GM23338 (cell line): ENCODE measurements around the gene LRRTM2.

ENCODE experiments used
- CREB1 ChIP-seq: fragments of 250-450 bp; sonication (Bioruptor Pico); IDR thresholded peaks from 2 replicates; pipeline ENCODE4 v1.5.0; 2020; ENCODE audit warnings: low read depth, mild to moderate bottlenecking, moderate library complexity
- EZH2 ChIP-seq: fragments of 200-600 bp; sonication (generic); IDR thresholded peaks from one replicate; pipeline ENCODE4 v1.8.0; 2017; ENCODE audit warnings: antibody characterized with exemption, mild to moderate bottlenecking, low read depth; ENCODE audit not compliant: unreplicated experiment
- EZH2phosphoT487 ChIP-seq: fragments of 200-600 bp; sonication (generic); IDR thresholded peaks from one replicate; pipeline ENCODE4 v1.8.1; 2018; ENCODE audit warnings: antibody characterized with exemption; ENCODE audit not compliant: unreplicated experiment
- JUNB ChIP-seq: IDR thresholded peaks from one replicate; pipeline ENCODE4 v1.6.1; 2016; ENCODE audit warnings: antibody characterized with exemption; ENCODE audit not compliant: unreplicated experiment
- NANOG ChIP-seq: IDR thresholded peaks from 2 replicates; pipeline ENCODE4 v1.6.1; 2016; ENCODE audit warnings: antibody characterized with exemption, borderline replicate concordance
- POLR2AphosphoS5 ChIP-seq: IDR thresholded peaks from 2 replicates; pipeline ENCODE4 v1.6.1; 2016; ENCODE audit warnings: antibody characterized with exemption, low read depth
- STAT1 ChIP-seq: IDR thresholded peaks from one replicate; pipeline ENCODE4 v1.6.1; 2016; ENCODE audit warnings: antibody characterized with exemption; ENCODE audit not compliant: unreplicated experiment
- ZNF114 ChIP-seq: fragments of 250-450 bp; sonication (Bioruptor Pico); IDR thresholded peaks from 2 replicates; pipeline ENCODE4 v1.5.0; 2020; ENCODE audit warnings: mild to moderate bottlenecking, moderate library complexity
- ZNF331 ChIP-seq: fragments of 250-450 bp; sonication (Bioruptor Pico); IDR thresholded peaks from 2 replicates; pipeline ENCODE4 v1.5.0; 2020; ENCODE audit warnings: low read depth, mild to moderate bottlenecking, moderate library complexity
- TF ChIP-seq, protein P1 (sequence below), 2 experiments: fragments of 200-600 bp in 1 of 2; sonication (generic) in 1 of 2; conservative IDR thresholded peaks; 2 replicates each; pipeline versions ENCODE4 v1.5.1 to v1.6.1; 2016 to 2017; ENCODE audit warnings: antibody characterized with exemption in 2 of 2, low read depth in 2 of 2, mild to moderate bottlenecking in 2 of 2, moderate library complexity in 1 of 2
- TF ChIP-seq, protein P2 (sequence below): IDR thresholded peaks from one replicate; pipeline ENCODE4 v1.6.1; 2018; ENCODE audit warnings: antibody characterized with exemption; ENCODE audit not compliant: unreplicated experiment
- TF ChIP-seq, protein P3 (sequence below): IDR thresholded peaks from 2 replicates; pipeline ENCODE4 v1.6.1; 2016; ENCODE audit warnings: antibody characterized with exemption
- TF ChIP-seq, protein P4 (sequence below): fragments of 250-450 bp; sonication (Bioruptor Pico); IDR thresholded peaks from 2 replicates; pipeline ENCODE4 v1.5.0; 2020; ENCODE audit warnings: mild to moderate bottlenecking, moderate library complexity

DNA sequence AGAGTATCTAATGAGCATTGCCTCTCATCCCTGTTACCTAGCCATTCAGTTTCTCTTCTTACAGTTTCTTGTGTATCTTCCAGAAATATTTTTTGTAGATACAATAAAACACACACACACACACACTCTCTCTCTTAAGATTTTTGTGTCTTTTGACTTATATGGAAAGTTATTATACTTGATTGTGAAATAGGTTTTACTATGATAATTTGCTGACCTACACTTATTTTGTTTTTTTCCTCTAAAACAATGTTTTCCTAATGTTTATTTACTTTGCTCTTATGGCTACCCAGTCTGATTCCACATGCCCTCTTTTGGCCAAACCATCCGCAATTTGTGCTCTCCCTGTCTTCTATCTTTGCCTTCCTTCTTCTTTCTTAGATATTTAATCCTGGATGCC is 25.3 kb downstream of the LRRTM2 start:
- TF ChIP-seq, protein P1, sequence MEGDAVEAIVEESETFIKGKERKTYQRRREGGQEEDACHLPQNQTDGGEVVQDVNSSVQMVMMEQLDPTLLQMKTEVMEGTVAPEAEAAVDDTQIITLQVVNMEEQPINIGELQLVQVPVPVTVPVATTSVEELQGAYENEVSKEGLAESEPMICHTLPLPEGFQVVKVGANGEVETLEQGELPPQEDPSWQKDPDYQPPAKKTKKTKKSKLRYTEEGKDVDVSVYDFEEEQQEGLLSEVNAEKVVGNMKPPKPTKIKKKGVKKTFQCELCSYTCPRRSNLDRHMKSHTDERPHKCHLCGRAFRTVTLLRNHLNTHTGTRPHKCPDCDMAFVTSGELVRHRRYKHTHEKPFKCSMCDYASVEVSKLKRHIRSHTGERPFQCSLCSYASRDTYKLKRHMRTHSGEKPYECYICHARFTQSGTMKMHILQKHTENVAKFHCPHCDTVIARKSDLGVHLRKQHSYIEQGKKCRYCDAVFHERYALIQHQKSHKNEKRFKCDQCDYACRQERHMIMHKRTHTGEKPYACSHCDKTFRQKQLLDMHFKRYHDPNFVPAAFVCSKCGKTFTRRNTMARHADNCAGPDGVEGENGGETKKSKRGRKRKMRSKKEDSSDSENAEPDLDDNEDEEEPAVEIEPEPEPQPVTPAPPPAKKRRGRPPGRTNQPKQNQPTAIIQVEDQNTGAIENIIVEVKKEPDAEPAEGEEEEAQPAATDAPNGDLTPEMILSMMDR (conservative IDR thresholded peaks at IDR 0.05; ENCODE audit: low read depth in 2 of 2) = no peak
- no peak for TF ChIP-seq EZH2phosphoT487
- TF ChIP-seq, protein P2, sequence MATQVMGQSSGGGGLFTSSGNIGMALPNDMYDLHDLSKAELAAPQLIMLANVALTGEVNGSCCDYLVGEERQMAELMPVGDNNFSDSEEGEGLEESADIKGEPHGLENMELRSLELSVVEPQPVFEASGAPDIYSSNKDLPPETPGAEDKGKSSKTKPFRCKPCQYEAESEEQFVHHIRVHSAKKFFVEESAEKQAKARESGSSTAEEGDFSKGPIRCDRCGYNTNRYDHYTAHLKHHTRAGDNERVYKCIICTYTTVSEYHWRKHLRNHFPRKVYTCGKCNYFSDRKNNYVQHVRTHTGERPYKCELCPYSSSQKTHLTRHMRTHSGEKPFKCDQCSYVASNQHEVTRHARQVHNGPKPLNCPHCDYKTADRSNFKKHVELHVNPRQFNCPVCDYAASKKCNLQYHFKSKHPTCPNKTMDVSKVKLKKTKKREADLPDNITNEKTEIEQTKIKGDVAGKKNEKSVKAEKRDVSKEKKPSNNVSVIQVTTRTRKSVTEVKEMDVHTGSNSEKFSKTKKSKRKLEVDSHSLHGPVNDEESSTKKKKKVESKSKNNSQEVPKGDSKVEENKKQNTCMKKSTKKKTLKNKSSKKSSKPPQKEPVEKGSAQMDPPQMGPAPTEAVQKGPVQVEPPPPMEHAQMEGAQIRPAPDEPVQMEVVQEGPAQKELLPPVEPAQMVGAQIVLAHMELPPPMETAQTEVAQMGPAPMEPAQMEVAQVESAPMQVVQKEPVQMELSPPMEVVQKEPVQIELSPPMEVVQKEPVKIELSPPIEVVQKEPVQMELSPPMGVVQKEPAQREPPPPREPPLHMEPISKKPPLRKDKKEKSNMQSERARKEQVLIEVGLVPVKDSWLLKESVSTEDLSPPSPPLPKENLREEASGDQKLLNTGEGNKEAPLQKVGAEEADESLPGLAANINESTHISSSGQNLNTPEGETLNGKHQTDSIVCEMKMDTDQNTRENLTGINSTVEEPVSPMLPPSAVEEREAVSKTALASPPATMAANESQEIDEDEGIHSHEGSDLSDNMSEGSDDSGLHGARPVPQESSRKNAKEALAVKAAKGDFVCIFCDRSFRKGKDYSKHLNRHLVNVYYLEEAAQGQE = no peak
- no peak for TF ChIP-seq EZH2
- no peak for TF ChIP-seq POLR2AphosphoS5
- no peak for TF ChIP-seq CREB1 (CRISPR knock-in tag)
- TF ChIP-seq, protein P3, sequence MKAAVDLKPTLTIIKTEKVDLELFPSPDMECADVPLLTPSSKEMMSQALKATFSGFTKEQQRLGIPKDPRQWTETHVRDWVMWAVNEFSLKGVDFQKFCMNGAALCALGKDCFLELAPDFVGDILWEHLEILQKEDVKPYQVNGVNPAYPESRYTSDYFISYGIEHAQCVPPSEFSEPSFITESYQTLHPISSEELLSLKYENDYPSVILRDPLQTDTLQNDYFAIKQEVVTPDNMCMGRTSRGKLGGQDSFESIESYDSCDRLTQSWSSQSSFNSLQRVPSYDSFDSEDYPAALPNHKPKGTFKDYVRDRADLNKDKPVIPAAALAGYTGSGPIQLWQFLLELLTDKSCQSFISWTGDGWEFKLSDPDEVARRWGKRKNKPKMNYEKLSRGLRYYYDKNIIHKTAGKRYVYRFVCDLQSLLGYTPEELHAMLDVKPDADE = no peak
- TF ChIP-seq NANOG = no peak
- no peak for TF ChIP-seq ZNF331
- no peak for TF ChIP-seq JUNB
- no peak for TF ChIP-seq ZNF114
- TF ChIP-seq STAT1 = no peak
- TF ChIP-seq, protein P4, sequence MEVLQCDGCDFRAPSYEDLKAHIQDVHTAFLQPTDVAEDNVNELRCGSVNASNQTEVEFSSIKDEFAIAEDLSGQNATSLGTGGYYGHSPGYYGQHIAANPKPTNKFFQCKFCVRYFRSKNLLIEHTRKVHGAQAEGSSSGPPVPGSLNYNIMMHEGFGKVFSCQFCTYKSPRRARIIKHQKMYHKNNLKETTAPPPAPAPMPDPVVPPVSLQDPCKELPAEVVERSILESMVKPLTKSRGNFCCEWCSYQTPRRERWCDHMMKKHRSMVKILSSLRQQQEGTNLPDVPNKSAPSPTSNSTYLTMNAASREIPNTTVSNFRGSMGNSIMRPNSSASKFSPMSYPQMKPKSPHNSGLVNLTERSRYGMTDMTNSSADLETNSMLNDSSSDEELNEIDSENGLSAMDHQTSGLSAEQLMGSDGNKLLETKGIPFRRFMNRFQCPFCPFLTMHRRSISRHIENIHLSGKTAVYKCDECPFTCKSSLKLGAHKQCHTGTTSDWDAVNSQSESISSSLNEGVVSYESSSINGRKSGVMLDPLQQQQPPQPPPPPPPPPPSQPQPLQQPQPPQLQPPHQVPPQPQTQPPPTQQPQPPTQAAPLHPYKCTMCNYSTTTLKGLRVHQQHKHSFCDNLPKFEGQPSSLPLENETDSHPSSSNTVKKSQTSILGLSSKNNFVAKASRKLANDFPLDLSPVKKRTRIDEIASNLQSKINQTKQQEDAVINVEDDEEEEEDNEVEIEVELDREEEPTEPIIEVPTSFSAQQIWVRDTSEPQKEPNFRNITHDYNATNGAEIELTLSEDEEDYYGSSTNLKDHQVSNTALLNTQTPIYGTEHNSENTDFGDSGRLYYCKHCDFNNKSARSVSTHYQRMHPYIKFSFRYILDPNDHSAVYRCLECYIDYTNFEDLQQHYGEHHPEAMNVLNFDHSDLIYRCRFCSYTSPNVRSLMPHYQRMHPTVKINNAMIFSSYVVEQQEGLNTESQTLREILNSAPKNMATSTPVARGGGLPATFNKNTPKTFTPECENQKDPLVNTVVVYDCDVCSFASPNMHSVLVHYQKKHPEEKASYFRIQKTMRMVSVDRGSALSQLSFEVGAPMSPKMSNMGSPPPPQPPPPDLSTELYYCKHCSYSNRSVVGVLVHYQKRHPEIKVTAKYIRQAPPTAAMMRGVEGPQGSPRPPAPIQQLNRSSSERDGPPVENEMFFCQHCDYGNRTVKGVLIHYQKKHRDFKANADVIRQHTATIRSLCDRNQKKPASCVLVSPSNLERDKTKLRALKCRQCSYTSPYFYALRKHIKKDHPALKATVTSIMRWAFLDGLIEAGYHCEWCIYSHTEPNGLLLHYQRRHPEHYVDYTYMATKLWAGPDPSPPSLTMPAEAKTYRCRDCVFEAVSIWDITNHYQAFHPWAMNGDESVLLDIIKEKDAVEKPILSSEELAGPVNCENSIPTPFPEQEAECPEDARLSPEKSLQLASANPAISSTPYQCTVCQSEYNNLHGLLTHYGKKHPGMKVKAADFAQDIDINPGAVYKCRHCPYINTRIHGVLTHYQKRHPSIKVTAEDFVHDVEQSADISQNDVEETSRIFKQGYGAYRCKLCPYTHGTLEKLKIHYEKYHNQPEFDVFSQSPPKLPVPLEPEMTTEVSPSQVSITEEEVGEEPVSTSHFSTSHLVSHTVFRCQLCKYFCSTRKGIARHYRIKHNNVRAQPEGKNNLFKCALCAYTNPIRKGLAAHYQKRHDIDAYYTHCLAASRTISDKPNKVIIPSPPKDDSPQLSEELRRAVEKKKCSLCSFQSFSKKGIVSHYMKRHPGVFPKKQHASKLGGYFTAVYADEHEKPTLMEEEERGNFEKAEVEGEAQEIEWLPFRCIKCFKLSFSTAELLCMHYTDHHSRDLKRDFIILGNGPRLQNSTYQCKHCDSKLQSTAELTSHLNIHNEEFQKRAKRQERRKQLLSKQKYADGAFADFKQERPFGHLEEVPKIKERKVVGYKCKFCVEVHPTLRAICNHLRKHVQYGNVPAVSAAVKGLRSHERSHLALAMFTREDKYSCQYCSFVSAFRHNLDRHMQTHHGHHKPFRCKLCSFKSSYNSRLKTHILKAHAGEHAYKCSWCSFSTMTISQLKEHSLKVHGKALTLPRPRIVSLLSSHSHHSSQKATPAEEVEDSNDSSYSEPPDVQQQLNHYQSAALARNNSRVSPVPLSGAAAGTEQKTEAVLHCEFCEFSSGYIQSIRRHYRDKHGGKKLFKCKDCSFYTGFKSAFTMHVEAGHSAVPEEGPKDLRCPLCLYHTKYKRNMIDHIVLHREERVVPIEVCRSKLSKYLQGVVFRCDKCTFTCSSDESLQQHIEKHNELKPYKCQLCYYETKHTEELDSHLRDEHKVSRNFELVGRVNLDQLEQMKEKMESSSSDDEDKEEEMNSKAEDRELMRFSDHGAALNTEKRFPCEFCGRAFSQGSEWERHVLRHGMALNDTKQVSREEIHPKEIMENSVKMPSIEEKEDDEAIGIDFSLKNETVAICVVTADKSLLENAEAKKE (CRISPR knock-in tag) = no peak
